Fibroblast of skin of abdomen (primary cell): ENCODE results near the gene KAZN.

Experiments used
- DNase-seq: peaks from one replicate; pipeline ENCODE4 v3.0.0-alpha.2; 2013

KAZN gene

DNA sequence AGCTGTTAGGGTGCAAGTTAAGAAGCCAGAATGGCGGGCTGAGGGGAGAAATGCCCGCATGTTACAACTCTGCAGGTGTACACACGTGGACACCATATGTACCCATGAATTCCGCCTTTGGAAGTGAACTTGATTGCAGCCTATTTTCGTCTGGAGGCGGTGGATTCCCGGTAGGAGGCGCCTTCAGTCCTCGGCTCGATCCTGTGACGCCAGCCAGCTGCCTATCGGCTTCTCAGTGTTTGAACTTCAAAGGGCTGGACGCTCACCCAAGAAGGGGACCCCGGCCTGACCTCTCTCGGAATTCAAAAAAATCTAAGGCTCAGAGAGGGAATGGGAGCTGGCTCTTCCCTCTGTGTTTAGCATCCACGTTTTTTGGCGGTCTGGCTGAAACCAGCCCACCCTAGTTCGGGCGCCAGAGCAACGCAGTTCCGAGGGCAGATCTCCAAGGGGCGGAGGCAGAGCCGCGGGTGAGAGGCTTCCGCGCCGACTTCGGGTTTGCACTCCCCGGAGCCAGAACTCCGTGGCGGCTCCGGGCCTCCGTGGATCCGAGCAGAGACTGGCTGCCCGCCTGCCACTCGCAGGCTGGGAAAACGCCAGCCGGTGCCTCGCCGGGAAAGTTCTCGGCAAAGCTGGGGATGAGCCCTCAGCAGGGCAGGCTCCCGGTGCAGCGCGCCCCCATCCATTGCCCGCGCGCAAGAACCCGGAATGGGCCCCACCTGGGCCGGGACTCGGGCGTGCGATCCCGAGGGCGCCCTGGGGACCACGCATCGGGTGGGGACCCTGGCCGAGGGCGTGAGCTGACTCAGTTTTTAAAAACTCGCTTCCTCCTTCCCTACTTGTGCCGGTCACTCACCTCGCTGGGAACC lies 554.1 kb downstream of the KAZN start:
- peak; percentile 77 for DNase-seq

DNA sequence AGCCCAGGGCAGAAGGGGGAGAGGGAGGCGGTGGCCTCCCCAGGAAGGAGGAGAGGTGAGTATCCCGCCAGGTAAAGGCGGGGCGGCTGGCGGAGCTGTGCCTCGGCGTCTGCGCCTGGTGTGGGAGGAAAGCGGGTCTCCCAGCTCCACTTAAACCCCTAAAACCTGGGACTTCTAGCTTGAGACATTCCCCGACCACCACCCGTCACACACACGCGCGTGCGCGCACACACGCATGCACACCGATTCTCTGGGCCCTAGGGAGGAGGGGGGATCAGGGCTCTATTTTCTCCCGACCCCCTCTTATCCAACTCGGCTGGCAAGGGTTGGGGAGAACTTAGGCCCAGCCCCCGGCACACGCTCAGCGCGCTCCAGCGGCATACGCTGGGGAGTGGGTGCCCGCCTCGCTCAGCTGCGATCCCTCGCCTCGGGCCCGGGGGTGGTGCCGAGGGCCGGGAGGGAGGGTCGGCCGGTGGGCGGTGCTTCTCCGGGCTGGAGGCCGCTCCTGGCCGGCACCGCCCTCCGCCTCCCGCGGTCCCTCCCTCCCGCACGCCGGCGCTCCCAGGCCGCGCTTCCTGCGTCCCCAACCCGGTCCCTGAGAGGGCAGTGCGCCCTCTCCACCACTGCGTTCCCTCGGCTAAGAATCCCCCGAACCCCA lies 554.8 kb downstream of the KAZN start, which contains the start of gene TMEM51:
Gene TMEM51 (plus strand): TSS at position 564 of the 658 bp plus-strand sequence. CDS start 61,341 bp downstream, outside the sequence.
- peak; percentile 28 for DNase-seq

DNA sequence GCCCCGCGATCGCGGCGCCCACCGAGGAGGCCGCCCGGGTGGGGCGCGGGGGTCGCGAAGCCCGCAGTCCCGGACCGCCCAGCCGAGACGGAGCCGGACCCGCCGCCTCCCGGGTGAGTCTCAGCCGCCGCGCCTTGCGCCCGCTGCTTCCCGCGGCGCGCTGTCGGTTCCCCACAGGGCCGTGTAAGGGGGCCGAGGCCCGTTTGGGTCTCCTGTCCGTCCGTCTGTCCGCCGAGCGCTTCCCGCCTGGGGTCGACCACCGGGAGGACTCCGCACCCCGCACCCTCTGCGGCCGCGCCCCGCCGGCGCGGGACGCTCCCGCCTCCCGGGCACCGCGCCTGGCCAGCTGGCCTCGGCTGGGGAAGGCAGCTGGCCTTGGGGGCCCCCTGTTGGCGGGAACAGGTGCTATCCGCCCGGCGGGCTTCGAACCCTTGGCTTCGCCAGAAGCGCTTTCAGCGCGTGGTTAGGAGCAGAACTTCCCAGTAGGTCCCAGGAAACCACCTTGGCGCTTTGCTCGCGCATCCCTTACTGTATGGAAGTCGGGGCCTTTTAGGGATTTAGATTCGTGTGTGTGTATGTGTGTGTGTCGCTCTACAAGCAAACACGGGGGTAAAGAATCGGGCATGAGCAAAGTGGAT lies 555.5 kb downstream of the KAZN start:
- peak; percentile 42 for DNase-seq

DNA sequence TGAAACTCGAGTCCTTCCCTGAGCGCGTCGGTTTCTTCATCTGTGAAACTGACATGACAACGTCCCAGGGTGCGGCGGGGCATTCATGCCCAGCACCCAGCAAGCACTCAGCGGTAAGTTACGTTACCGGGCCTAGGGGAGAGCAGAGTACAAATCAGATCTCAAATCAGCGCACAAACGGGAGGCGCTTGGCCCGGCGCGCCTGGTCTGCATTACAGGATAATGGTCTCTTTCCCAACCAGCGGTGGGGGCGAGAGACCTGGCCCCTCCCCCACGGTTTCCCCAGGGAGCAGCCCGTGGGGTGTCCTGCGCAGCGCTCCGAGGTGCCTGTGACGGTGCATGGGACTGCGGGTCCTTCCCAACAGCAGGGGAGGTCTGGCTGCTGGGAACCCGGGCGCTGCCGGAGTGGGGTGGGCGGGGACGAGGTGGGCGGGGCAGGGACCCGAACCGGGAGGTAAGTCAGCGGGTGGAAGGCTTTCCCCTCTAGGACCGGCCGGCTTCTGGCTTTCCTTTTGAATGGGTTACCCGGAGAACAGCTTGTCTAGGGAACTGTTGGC lies 556.1 kb downstream of the KAZN start:
- no peak for DNase-seq

DNA sequence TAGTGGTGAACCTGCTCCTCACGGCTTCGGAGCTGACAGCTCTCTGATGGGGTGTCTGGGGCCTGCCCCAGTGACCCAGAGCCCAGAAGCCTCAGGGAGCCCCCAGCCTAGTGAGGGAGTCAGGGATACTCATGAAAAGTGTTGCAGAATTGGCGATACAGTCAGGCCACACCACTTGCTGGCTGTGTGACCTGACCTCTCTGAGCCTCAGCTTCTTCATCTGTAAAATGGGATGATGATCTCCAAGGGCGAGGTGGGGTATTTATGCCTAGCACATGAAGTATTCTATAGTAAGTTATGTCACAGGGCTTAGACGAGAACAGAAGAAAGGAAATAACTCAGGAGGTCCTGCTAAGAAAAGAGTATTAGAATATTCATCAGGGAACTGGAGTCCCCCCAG lies 556.7 kb downstream of the KAZN start:
- no peak for DNase-seq

DNA sequence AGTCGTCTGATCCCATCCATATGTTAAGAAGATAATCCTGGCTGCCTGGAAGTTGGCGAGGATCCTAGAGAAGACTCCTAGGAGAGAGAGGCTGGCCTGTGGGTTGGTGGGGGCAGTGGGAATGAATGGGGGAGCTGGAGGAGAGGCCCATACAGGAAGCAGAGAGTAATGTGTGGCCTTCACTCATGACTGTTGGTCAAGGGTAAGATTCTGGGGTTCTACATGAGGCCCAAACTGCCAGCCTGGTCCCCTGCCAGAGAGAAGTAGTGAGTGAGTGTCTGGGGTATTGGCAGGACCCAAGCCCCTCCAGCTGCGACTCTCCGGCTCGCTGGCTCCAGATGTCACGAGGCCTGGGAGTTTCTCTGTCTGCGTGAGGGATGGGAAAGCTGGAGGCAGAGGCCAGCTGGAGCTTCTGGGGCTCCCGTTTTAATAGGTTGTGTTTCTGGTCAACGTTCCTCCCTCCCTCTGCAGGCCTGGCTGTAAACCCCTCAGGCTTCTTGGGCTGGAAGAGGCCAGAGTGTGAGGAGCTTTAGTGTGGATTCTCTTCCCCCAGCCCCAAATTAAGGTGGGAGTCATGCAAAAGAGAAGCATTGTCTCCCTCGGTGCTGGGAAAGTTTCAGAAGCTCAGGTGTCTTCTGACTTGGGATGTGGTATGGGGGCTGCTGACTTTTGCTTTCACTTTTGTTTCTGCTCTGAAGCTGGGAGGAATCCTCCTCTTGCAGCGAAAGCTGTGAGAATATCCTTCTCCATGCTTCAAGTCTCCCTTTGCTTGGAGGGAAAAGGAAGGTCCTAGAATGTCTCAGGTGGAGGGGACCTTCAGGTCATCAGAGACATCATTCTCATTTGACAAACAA lies 557.6 kb downstream of the KAZN start:
- DNase-seq = peak; percentile 48

DNA sequence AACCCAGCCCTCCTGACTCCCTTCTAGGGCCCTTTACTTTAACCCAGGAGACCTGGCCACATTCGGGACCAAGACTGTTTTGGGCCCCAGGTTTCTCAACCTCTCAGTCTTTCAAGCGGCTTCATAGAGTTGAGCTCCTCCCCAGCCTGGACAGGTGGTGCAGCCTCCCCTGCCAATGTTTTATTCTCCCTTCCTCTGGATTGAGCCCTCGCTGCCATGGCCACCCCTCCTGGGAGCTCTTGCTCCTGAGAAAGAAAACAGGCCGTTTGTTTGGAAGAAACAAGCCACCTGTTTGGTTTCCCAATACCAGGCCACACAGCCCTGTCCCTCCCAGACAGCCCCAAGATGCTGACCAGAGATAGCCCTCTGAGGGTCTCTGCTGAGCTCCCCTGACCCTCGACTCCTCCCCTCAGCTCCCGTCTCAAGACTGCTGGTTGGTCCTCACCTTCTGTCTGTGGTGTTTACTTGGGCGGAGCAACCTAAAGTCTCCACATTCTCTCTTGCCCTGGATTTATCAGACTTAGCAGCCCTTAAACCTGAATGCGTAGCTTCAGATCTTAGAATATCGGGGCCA lies 558.4 kb downstream of the KAZN start:
- no peak for DNase-seq

DNA sequence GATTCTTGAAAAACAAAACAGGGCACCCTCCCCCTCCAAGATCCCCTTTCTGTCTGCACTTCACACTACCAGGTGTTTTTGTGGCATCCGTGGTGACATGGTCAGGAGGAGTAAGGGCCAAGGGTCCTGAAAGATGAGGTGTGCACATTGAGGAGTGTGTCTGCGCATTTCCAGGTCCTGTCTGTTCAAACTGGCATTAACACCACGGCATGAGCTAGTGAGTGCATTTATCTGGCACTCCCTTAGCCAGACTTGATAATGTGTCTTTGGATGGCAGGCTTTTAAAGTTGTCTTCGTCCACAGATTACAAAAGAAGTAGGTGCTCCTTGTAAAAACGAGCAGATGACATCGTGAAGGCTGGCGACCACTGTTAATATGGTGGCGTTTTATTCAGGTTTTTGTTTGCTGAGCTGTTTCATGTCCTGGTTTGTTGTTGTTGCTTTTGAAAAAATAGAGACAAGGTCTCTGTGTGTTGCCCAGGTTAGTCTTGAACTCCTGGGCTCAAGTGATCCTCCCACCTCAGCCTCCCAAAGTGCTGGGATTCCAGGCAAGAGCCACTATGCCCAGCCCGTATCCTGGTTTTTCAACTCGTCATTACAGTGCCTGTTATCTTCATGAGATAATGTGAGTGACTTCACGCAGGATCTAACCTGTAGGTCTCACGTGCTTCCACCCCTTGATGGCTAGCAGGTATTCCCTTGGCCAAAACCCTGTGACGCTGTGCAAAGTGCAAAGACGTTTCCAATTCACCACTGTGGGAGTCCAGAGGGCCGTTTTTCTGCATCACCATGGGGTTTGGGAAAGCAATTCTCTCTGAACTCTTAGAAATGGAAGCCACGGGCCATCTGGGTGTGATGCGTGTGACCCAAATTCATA lies 559.3 kb downstream of the KAZN start:
- no peak for DNase-seq

DNA sequence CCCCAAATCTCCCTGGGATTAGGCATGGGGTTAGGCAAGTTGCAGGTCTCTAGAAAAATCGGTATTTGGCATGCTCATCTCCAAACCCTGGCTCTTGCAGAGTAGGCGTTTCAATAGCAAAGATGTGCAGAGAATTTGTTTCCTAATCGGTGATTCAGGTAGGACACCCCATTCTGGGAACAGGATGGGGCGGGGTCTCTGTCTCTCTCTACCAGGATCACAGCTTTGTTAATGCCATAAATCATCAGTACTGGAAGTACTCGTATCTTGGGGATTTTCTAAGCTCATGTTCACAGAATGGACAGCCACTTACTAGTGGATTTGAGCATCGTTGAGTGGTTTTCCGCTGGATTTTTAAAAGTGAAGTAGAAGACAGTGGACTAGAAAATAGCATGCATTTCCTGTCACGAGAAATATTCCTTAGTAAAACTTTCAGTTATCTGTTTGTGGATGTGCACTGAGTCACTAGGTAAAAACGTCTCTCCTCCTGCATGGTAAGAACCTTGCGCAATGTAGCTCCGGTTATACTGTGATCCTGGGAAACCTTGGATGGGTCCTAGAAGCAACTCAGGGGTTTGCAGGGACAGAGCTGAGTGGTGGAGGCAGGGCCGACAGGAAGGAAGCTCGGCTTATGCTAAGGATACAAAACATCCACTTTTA lies 560.2 kb downstream of the KAZN start:
- peak; percentile 68 for DNase-seq

DNA sequence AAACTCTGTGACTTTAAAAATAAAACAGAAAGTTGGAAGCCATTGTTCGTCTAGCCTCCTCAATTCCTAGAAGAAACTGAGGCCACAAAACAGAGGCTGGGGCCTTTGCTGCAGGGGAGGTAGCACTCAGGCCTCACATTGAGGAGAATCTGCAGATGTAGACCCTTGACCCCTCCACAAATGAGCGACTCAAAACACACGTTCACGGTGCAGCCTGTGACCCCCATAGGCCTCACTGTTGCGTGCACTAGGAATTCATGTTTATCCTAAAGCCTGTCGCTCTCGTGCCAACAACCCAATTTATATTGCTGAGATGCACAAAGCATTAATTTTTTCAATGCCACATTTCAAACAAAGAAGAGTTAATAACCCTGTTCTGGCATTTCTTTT lies 560.7 kb downstream of the KAZN start:
- DNase-seq = no peak

DNA sequence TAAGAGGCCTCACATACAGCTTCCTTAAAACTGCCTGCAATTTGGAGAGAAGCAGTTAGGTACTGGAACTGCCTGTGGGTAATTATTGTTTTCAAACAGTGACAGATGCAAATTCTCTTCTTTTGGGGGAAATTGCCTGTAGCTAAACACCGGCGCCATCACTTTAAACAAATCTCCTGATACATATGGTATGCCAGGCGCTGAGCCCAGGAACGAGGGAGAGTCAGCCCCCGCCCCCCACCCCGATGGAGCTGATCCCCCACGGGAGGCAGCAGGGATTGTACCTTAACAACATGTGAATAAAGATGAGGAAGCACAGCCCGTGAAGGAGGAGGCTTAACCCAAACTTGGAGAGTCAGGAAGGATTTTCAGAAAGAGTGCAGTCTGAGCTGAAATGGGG lies 562.1 kb downstream of the KAZN start:
- no peak for DNase-seq

DNA sequence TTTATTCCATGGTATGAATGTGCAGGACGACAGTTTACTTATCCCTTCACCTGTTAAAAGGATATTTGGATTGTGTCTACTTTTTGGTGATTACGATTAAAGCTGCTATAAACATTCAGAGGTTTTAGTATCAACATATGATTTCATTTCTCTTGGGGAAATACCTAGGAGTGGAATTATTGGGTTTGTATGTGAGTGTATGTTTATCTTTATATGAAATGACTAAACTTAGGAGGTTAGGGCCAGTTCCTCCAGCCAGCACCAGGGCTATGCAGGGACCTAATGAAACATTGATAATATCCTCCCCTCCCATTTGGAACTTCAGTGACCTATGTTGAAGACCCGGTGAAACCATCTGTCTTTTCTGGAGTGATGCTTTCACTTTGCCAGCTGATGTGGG lies 568.9 kb downstream of the KAZN start:
- no peak for DNase-seq
